SK-N-SH (cell line): Measurements from ENCODE around the gene OR4D11. TPM values are rescaled to one million over a fixed set of nuclear protein-coding genes. Genes with fewer than 3 reads are reported as not detected.
"Not testable (repeated sequence)": the region's sequence is repeated elsewhere in the genome, so short reads cannot be mapped to it uniquely, and the experiment has no call there.

ENCODE experiments used
- CTCF ChIA-PET: fragments of 300-600, 350-600 bp; formaldehyde crosslinking; extraction: SDS; loops from one replicate; lab custom pipeline; 2021; lab: Yijun Ruan, JAX
- POLR2A ChIA-PET: fragments of 350-600 bp; sonication (Branson Sonifier 250); formaldehyde crosslinking; extraction: SDS; loops from one replicate; lab custom pipeline; 2020; ENCODE audit warnings: antibody characterized with exemption, inconsistent platforms; lab: Yijun Ruan, JAX
- DNase-seq: peaks from one replicate; pipeline ENCODE4 v3.0.0; 2012
- H2AFZ ChIP-seq: fragments of 200-600 bp; sonication (generic); 2 replicates; pipeline ENCODE4 v1.8.1; 2016; ENCODE audit warnings: antibody characterized with exemption, mild to moderate bottlenecking, low read depth
- H3F3A ChIP-seq: fragments of 200-600 bp; sonication (generic); replicated peaks from 2 replicates; pipeline ENCODE3; 2016; ENCODE audit warnings: antibody characterized with exemption, mild to moderate bottlenecking; ENCODE audit not compliant: insufficient read depth
- H3K27ac ChIP-seq, 2 experiments: fragments of 200-500 bp in 1 of 2; fragments of 200-600 bp in 1 of 2; sonication (Bioruptor generic) in 1 of 2; sonication (generic), shearing (Covaris generic) in 1 of 2; 2 replicates each; pipeline versions ENCODE4 v1.5.1 to v1.6.1; 2014 to 2016; ENCODE audit warnings: low read depth in 2 of 2, inconsistent platforms in 1 of 2, low read length in 1 of 2, mild to moderate bottlenecking in 1 of 2, mixed read lengths in 1 of 2
- H3K27me3 ChIP-seq: fragments of 200-600 bp; sonication (generic), shearing (Covaris generic); 2 replicates; pipeline ENCODE4 v1.6.1; 2016; ENCODE audit warnings: mixed run types; ENCODE audit not compliant: insufficient read depth
- H3K36me3 ChIP-seq, 2 experiments: fragments of 200-500 bp in 1 of 2; fragments of 200-600 bp in 1 of 2; sonication (Bioruptor generic) in 1 of 2; sonication (generic) in 1 of 2; replicated peaks in 1 of 2; 2 replicates each; pipeline versions ENCODE3 to v1.5.1; 2014 to 2016; ENCODE audit warnings: low read length in 1 of 2, mild to moderate bottlenecking in 1 of 2; ENCODE audit not compliant: insufficient read depth in 2 of 2, control insufficient read depth in 1 of 2
- H3K4me1 ChIP-seq, 2 experiments: fragments of 200-500 bp in 1 of 2; fragments of 200-600 bp in 1 of 2; sonication (Bioruptor generic) in 1 of 2; sonication (generic), shearing (Covaris generic) in 1 of 2; 2 replicates each; pipeline versions ENCODE4 v1.5.1 to v1.6.1; 2014 to 2016; ENCODE audit warnings: low read depth in 1 of 2, low read length in 1 of 2, mixed run types in 1 of 2; ENCODE audit not compliant: insufficient read depth in 2 of 2, control insufficient read depth in 1 of 2
- H3K4me2 ChIP-seq: fragments of 200-600 bp; sonication (generic), shearing (Covaris generic); 2 replicates; pipeline ENCODE4 v1.6.1; 2017; ENCODE audit warnings: mixed run types
- H3K4me3 ChIP-seq, 2 experiments: fragments of 200-500 bp in 1 of 2; fragments of 200-600 bp in 1 of 2; sonication (Bioruptor generic) in 1 of 2; sonication (generic), shearing (Covaris generic) in 1 of 2; 2 replicates each; pipeline versions ENCODE4 v1.5.1 to v1.8.1; 2014 to 2016; ENCODE audit warnings: low read depth in 2 of 2, inconsistent platforms in 1 of 2, low read length in 1 of 2, mild to moderate bottlenecking in 1 of 2, mixed read lengths in 1 of 2, moderate library complexity in 1 of 2
- H3K79me2 ChIP-seq: fragments of 200-600 bp; sonication (generic); 2 replicates; pipeline ENCODE4 v1.8.1; 2017; ENCODE audit warnings: mild to moderate bottlenecking; ENCODE audit not compliant: insufficient read depth
- H3K9ac ChIP-seq: fragments of 200-600 bp; sonication (generic); 2 replicates; pipeline ENCODE4 v1.6.1; 2017; ENCODE audit warnings: mixed run types
- H3K9me2 ChIP-seq: fragments of 200-600 bp; sonication (generic); 2 replicates; pipeline ENCODE4 v1.6.1; 2017; ENCODE audit warnings: mixed run types
- H3K9me3 ChIP-seq: fragments of 200-600 bp; sonication (generic); 2 replicates; pipeline ENCODE4 v1.6.1; 2017; ENCODE audit warnings: mixed run types, mild to moderate bottlenecking, moderate library complexity
- H4K20me1 ChIP-seq: fragments of 200-600 bp; sonication (generic); 2 replicates; pipeline ENCODE4 v1.6.1; 2017; ENCODE audit warnings: mild to moderate bottlenecking, mixed run types; ENCODE audit not compliant: insufficient read depth
- CHD2 ChIP-seq: fragments of 150-350 bp; IDR thresholded peaks from 2 replicates; pipeline ENCODE4 v1.6.1; 2018; ENCODE audit warnings: low read length; ENCODE audit not compliant: partially characterized antibody
- FOXM1 ChIP-seq: IDR thresholded peaks from 2 replicates; pipeline ENCODE4 v1.4.0; 2012; ENCODE audit warnings: low read depth, mild to moderate bottlenecking
- NFIC ChIP-seq: IDR thresholded peaks from 2 replicates; pipeline ENCODE4 v1.4.0; 2012; ENCODE audit warnings: borderline replicate concordance
- NRF1 ChIP-seq: IDR thresholded peaks from 2 replicates; pipeline ENCODE4 v1.6.1; 2012; ENCODE audit warnings: low read depth, mild to moderate bottlenecking, low read length
- PBX3 ChIP-seq: IDR thresholded peaks from 2 replicates; pipeline ENCODE4; 2012
- RAD21 ChIP-seq: IDR thresholded peaks from 2 replicates; pipeline ENCODE4 v1.6.1; 2012; ENCODE audit warnings: mild to moderate bottlenecking, low read length
- RCOR1 ChIP-seq: fragments of 150-350 bp; IDR thresholded peaks from 2 replicates; pipeline ENCODE4 v1.6.1; 2017; ENCODE audit warnings: antibody characterized with exemption, low read length
- REST ChIP-seq: IDR thresholded peaks from 2 replicates; pipeline ENCODE4 v1.6.1; 2012; ENCODE audit warnings: mild to moderate bottlenecking, low read depth, low read length, moderate library complexity
- SIN3A ChIP-seq: IDR thresholded peaks from 2 replicates; pipeline ENCODE4 v1.6.1; 2012; ENCODE audit warnings: low read depth, mild to moderate bottlenecking, low read length, moderate library complexity, borderline replicate concordance
- TAF1 ChIP-seq: IDR thresholded peaks from 2 replicates; pipeline ENCODE4 v1.6.1; 2012; ENCODE audit warnings: low read depth, mild to moderate bottlenecking, low read length, moderate library complexity, borderline replicate concordance
- TCF12 ChIP-seq: IDR thresholded peaks from 2 replicates; pipeline ENCODE4 v1.4.0; 2012
- USF1 ChIP-seq: IDR thresholded peaks from 2 replicates; pipeline ENCODE4 v1.4.0; 2012; ENCODE audit warnings: low read depth, borderline replicate concordance
- WGBS: methylation state at CpG from one replicate; pipeline ENCODE4 v1.1.6; 2017; ENCODE audit warnings: low lambda C conversion rate; 5-methylcytosine and 5-hydroxymethylcytosine counted together
- polyA plus RNA-seq, 3 experiments: library from polyadenylated mRNA; depleted of rRNA; stranded (reverse); fragments of >200 nt; gene quantifications; 2 replicates each; pipeline ENCODE4 v1.2.3, GENCODE V29; 2012

Gene OR4D11
- polyA plus RNA-seq, 1 of the 3 experiments (the other 2 are of a cell fraction) = not detected

GRCh38 chr11:59511675-59512074 is 8.3 kb downstream of the OR4D11 start:
- no peak for DNase-seq
- H3K9me3 ChIP-seq = no peaks in the 10 kb centered on the region
- no peak overlapping the region for H3K4me3 ChIP-seq
- 7% methylated on average over 1 of the region's 1 CpG for WGBS
- ChIA-PET POLR2A (no interaction called here), CTCF (no interaction called here)
- H4K20me1 ChIP-seq = no peaks in the 10 kb centered on the region
- H3K4me1 ChIP-seq = no peaks in the 10 kb centered on the region
- no peak overlapping the region for H3K9ac ChIP-seq
- TF ChIP-seq TAF1 = no peak
- TF ChIP-seq USF1 = no peak
- no peaks in the 10 kb centered on the region for H3F3A ChIP-seq
- H3K27ac ChIP-seq = no peak overlapping the region
- no peak overlapping the region for H3K4me2 ChIP-seq
- no peaks in the 10 kb centered on the region for H3K36me3 ChIP-seq
- no peaks in the 10 kb centered on the region for H3K9me2 ChIP-seq
- H2AFZ ChIP-seq = no peak overlapping the region
- H3K79me2 ChIP-seq = no peaks in the 10 kb centered on the region
- peaks cover 14% of the 10 kb centered on the region; the same call in 1 of the 2 replicates for H3K27me3 ChIP-seq

GRCh38 chr11:59520139-59520538 is 16.8 kb downstream of the OR4D11 start:
- H3K9ac ChIP-seq, POLR2A ChIA-PET, H4K20me1 ChIP-seq, H2AFZ ChIP-seq, H3K4me3 ChIP-seq, DNase-seq, H3K4me1 ChIP-seq, H3K36me3 ChIP-seq, CTCF ChIA-PET, H3K79me2 ChIP-seq, H3K27ac ChIP-seq, H3F3A ChIP-seq, H3K4me2 ChIP-seq, H3K9me3 ChIP-seq, H3K9me2 ChIP-seq: not testable (repeated sequence)
- 7% methylated on average over 2 of the region's 2 CpGs for WGBS
- H3K27me3 ChIP-seq = peaks cover 50% of the 10 kb centered on the region; the same call in 1 of the 2 replicates

- Histone ChIP-seq H3K27me3 (peaks cover 51% of the 10 kb centered on the region; the same call in 1 of the 2 replicates), H3K79me2 (no peaks in the 10 kb centered on the region)
- 19% methylated on average over 5 of the region's 5 CpGs for WGBS
- TF ChIP-seq NRF1 (no peak), RCOR1 (no peak), NFIC (no peak)
- TF ChIP-seq, all 33 proteins: peak for 0
- POLR2A ChIA-PET = no interaction called here
- no peak overlapping the region for H3K4me3 ChIP-seq
- no peaks in the 10 kb centered on the region for H3K4me1 ChIP-seq
- CTCF ChIA-PET = interaction anchor here (2.3 kb wide), 1 partner anchor 16 kb away, joined by 6 read pairs; no protein-coding TSS in a partner anchor
- H3K36me3 ChIP-seq = no peaks in the 10 kb centered on the region
- no peaks in the 10 kb centered on the region for H3F3A ChIP-seq
- no peak for DNase-seq
- H3K9me2 ChIP-seq = no peaks in the 10 kb centered on the region
- no peak overlapping the region for H2AFZ ChIP-seq
- no peak overlapping the region for H3K9ac ChIP-seq
- no peak overlapping the region for H3K27ac ChIP-seq
- no peaks in the 10 kb centered on the region for H3K9me3 ChIP-seq
- no peak overlapping the region for H3K4me2 ChIP-seq
- H4K20me1 ChIP-seq = no peaks in the 10 kb centered on the region
These were observed 17.4 kb downstream of the OR4D11 start for GRCh38 chr11:59520741-59521140.

GRCh38 chr11:59523541-59523940 is 20.2 kb downstream of the OR4D11 start:
- DNase-seq = no peak
- ChIA-PET CTCF (no interaction called here), POLR2A (no interaction called here)
- Histone ChIP-seq H3K27me3 (peaks cover 43% of the 10 kb centered on the region; the same call in 1 of the 2 replicates), H3K4me1 (no peaks in the 10 kb centered on the region), H3F3A (no peaks in the 10 kb centered on the region), H3K27ac (no peak overlapping the region), H2AFZ (no peak overlapping the region), H3K79me2 (no peaks in the 10 kb centered on the region), H3K4me2 (no peak overlapping the region), H3K36me3 (no peaks in the 10 kb centered on the region), H3K9me2 (no peaks in the 10 kb centered on the region), H3K9me3 (no peaks in the 10 kb centered on the region), H3K4me3 (no peak overlapping the region), H4K20me1 (no peaks in the 10 kb centered on the region), H3K9ac (no peak overlapping the region)
- whole genome bisulfite sequencing = 0% methylated on average over 1 of the region's 1 CpG
- TF ChIP-seq REST (no peak), SIN3A (no peak), RAD21 (no peak), CHD2 (no peak), FOXM1 (no peak), TCF12 (no peak), NRF1 (no peak), PBX3 (no peak)
